Neuronal stem cell (in vitro differentiated cells): ENCODE data around the gene KRTAP12-4.
A peak's percentile ranks its signal among the peaks of the same experiment; 100 is the strongest.
"Not testable (repeated sequence)": the region's sequence is repeated elsewhere in the genome, so short reads cannot be mapped to it uniquely, and the experiment has no call there.

Source experiments
- DNase-seq: peaks from one replicate; pipeline ENCODE4 v3.0.0-alpha.2; 2013; ENCODE audit warnings: low spot score
- H2AFZ ChIP-seq: one replicate; pipeline ENCODE4 v1.6.1; 2013; ENCODE audit warnings: mild to moderate bottlenecking, low read length, inconsistent platforms
- H2AK5ac ChIP-seq: 2 replicates; pipeline ENCODE4 v1.6.1; 2013; ENCODE audit warnings: low read depth, mild to moderate bottlenecking, inconsistent platforms, low read length, moderate library complexity, mixed read lengths
- H2BK120ac ChIP-seq: 2 replicates; pipeline ENCODE4 v1.6.1; 2013; ENCODE audit warnings: low read depth, mild to moderate bottlenecking, inconsistent platforms, low read length, moderate library complexity, mixed read lengths
- H2BK12ac ChIP-seq: one replicate; pipeline ENCODE4 v1.6.1; 2013; ENCODE audit warnings: low read length, inconsistent platforms
- H2BK15ac ChIP-seq: 2 replicates; pipeline ENCODE4 v1.6.1; 2013; ENCODE audit warnings: mild to moderate bottlenecking, low read length, inconsistent platforms, mixed read lengths
- H2BK5ac ChIP-seq: one replicate; pipeline ENCODE4 v1.6.1; 2013; ENCODE audit warnings: inconsistent platforms, mild to moderate bottlenecking, low read length, moderate library complexity
- H3K14ac ChIP-seq: one replicate; pipeline ENCODE4 v1.6.1; 2013; ENCODE audit warnings: low read length, inconsistent platforms
- H3K18ac ChIP-seq: 2 replicates; pipeline ENCODE4 v1.6.1; 2013; ENCODE audit warnings: low read length, inconsistent platforms
- H3K23ac ChIP-seq: 2 replicates; pipeline ENCODE4 v1.6.1; 2013; ENCODE audit warnings: low read depth, mild to moderate bottlenecking, mixed read lengths, low read length, inconsistent platforms; ENCODE audit not compliant: poor library complexity
- H3K27ac ChIP-seq: replicated peaks from 3 replicates; pipeline ENCODE4 v1.5.1; 2013; ENCODE audit warnings: low read length, inconsistent platforms
- H3K27me3 ChIP-seq, 3 experiments: 2 replicates each; pipeline ENCODE4 v1.6.1; 2013; ENCODE audit warnings: low read length in 3 of 3, mild to moderate bottlenecking in 2 of 3, inconsistent platforms in 1 of 3, low read depth in 1 of 3, mixed read lengths in 1 of 3, moderate library complexity in 1 of 3; ENCODE audit not compliant: control insufficient read depth in 3 of 3, insufficient read depth in 3 of 3
- H3K36me3 ChIP-seq, 2 donors: replicated peaks in 1 of 2; 2 replicates each; pipeline ENCODE4 v1.6.1; 2013; ENCODE audit warnings: low read length in 2 of 2; ENCODE audit not compliant: control insufficient read depth in 2 of 2, insufficient read depth in 2 of 2
- H3K4ac ChIP-seq: 2 replicates; pipeline ENCODE4 v1.6.1; 2013; ENCODE audit warnings: inconsistent platforms, mild to moderate bottlenecking, low read length, moderate library complexity
- H3K4me1 ChIP-seq, 2 donors: 1 replicate in 1 of 2; 2 replicates in 1 of 2; pipeline ENCODE4 v1.6.1; 2013; ENCODE audit warnings: low read length in 2 of 2, low read depth in 1 of 2; ENCODE audit not compliant: control insufficient read depth in 2 of 2, insufficient read depth in 1 of 2
- H3K4me2 ChIP-seq: one replicate; pipeline ENCODE4 v1.6.1; 2013; ENCODE audit warnings: mild to moderate bottlenecking, low read length, inconsistent platforms; ENCODE audit not compliant: insufficient read depth, poor library complexity, severe bottlenecking
- H3K4me3 ChIP-seq, 2 donors: 2 replicates each; pipeline ENCODE4 v1.5.1; 2013; ENCODE audit warnings: low read length in 2 of 2, mild to moderate bottlenecking in 2 of 2, inconsistent platforms in 1 of 2, moderate library complexity in 1 of 2
- H3K79me1 ChIP-seq: one replicate; pipeline ENCODE4 v1.6.1; 2013; ENCODE audit warnings: low read depth, mild to moderate bottlenecking, inconsistent platforms, low read length, moderate library complexity
- H3K9ac ChIP-seq: one replicate; pipeline ENCODE4 v1.6.1; 2013; ENCODE audit warnings: mild to moderate bottlenecking, low read depth, low read length, inconsistent platforms; ENCODE audit not compliant: poor library complexity
- H3K9me3 ChIP-seq, 2 donors: replicated peaks in 1 of 2; 2 replicates each; pipeline versions ENCODE3 to v1.6.1; 2013; ENCODE audit warnings: low read length in 2 of 2, mild to moderate bottlenecking in 2 of 2, inconsistent platforms in 1 of 2, low read depth in 1 of 2, mixed read lengths in 1 of 2, moderate library complexity in 1 of 2; ENCODE audit not compliant: control insufficient read depth in 2 of 2, insufficient read depth in 1 of 2
- H4K8ac ChIP-seq: one replicate; pipeline ENCODE4 v1.6.1; 2013; ENCODE audit warnings: low read depth, mild to moderate bottlenecking, inconsistent platforms, low read length, moderate library complexity
- H4K91ac ChIP-seq: one replicate; pipeline ENCODE4 v1.6.1; 2013; ENCODE audit warnings: low read length, low read depth, mild to moderate bottlenecking, inconsistent platforms; ENCODE audit not compliant: poor library complexity
- WGBS, 2 donors: extraction: QIAGEN DNeasy Blood & Tissue Kit; methylation state at CpG; one replicate each; pipeline ENCODE4 v1.1.7; 2013; ENCODE audit warnings: missing lambda C conversion rate in 2 of 2, mixed read lengths in 1 of 2; ENCODE audit not compliant: insufficient read length in 2 of 2, insufficient replicate concordance in 1 of 2; ENCODE audit errors: extremely low coverage in 2 of 2; 5-methylcytosine and 5-hydroxymethylcytosine counted together

Gene KRTAP12-4

DNA sequence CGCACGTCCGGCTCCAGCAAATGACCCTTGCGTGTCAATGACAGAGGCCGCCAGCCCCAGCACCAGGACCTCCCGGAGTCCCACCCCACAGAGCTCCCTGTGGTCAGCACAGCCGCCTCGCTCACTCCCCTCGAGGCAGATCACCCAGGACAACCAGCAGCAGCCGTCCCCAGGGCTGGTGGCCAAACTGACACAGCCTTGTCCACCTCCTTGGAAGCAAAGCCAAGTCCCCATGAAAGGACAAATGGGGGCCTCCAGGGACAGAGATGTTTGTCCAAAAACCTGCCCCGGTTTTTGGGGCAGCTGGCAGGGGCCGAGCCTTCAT lies 15.2 kb downstream of the KRTAP12-4 start:
- no peak overlapping the region for H3K9ac ChIP-seq
- no peaks in the 10 kb centered on the region for H3K79me1 ChIP-seq
- no peak for DNase-seq
- H3K23ac ChIP-seq, result no peak overlapping the region
- no peak overlapping the region for H3K4me3 ChIP-seq
- H3K27ac ChIP-seq, result no peak overlapping the region
- H3K4me2 ChIP-seq, result no peak overlapping the region
- no peak overlapping the region for H2BK12ac ChIP-seq
- H2BK120ac ChIP-seq, result no peak overlapping the region
- peak overlapping the region; percentile 92 for H2AK5ac ChIP-seq
- H3K9me3 ChIP-seq, result peaks cover 4 to 6% of the 10 kb centered on the region in 2 donors
- H3K4ac ChIP-seq, result no peak overlapping the region
- peak overlapping the region; percentile 31 for H2BK5ac ChIP-seq
- no peaks in the 10 kb centered on the region for H3K36me3 ChIP-seq
- H3K14ac ChIP-seq, result no peak overlapping the region
- H4K91ac ChIP-seq, result no peak overlapping the region
- H3K4me1 ChIP-seq, result peaks cover 5 to 11% of the 10 kb centered on the region in 2 donors
- no peak overlapping the region for H2AFZ ChIP-seq
- no peaks in the 10 kb centered on the region for H3K27me3 ChIP-seq
- no peak overlapping the region for H4K8ac ChIP-seq
- peak overlapping the region; percentile 53 for H3K18ac ChIP-seq
- WGBS, 2 donors, result no CpG with 5 or more reads among the region's 12 CpGs
- peak overlapping the region; percentile 24 for H2BK15ac ChIP-seq

DNA sequence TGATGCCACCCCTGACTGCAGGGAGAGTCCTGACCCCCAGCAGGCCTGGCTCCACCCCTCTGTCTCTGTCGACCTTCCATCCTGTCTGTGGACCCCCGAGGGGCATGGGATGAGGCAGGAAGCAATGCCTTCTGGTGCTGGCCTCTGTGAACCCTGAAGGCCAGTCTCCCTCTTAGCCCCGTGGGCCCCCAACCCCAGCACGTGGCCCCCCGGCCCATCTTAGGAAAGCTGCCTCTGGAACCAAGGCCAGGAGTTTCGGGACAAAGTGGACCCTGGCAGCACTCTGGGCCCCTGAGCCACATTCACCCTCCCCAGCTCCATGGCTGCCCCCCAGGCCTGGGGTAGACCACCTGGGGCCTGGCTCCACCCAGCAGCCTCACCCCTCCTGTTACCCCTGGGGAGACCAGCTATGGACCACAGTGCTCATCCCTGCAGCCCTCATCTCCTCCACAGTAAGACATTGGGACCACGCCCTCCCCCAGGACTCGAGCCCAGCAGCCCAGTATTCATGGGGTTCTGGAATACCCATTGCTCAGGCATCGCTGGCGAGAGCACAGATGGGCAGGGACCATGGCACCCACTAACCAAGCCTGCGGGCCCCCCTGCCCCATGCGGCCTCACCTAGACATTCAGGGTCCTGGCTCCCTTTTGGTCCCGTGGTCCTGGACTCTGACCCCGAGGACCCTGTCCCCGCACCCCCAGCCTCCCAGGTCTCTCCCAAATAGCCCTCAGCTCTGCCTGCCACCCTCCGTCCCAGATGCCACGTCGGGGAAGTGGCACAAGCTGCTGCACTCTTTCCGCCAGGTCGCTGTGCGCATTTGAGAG lies 15.7 kb downstream of the KRTAP12-4 start:
- no CpG with 5 or more reads among the region's 21 CpGs for WGBS, 2 donors
- not testable (repeated sequence) for H3K27me3 ChIP-seq, H3K4me3 ChIP-seq, H3K4ac ChIP-seq, H3K9me3 ChIP-seq, H2BK15ac ChIP-seq, H2BK120ac ChIP-seq, H3K27ac ChIP-seq, H3K4me2 ChIP-seq, H3K23ac ChIP-seq, H2BK12ac ChIP-seq, DNase-seq, H3K9ac ChIP-seq, H2AFZ ChIP-seq, H3K79me1 ChIP-seq, H3K14ac ChIP-seq, H4K91ac ChIP-seq, H3K36me3 ChIP-seq, H4K8ac ChIP-seq
- H2AK5ac ChIP-seq, result peak overlapping the region; percentile 92
- H3K4me1 ChIP-seq, result peaks cover 5 to 11% of the 10 kb centered on the region in 2 donors
- peak overlapping the region; percentile 53 for H3K18ac ChIP-seq
- H2BK5ac ChIP-seq, result peak overlapping the region; percentile 31

GRCh38 chr21:44637851-44638348 lies 16.6 kb downstream of the KRTAP12-4 start:
- not testable (repeated sequence) for H4K91ac ChIP-seq, H2BK15ac ChIP-seq, H3K27ac ChIP-seq, H2AK5ac ChIP-seq, H3K4ac ChIP-seq, H3K23ac ChIP-seq, H4K8ac ChIP-seq, H2BK120ac ChIP-seq, H3K27me3 ChIP-seq, H3K18ac ChIP-seq, H3K79me1 ChIP-seq, H3K4me3 ChIP-seq, H3K14ac ChIP-seq, H2BK5ac ChIP-seq, H3K9me3 ChIP-seq, H3K4me2 ChIP-seq, DNase-seq, H3K36me3 ChIP-seq
- WGBS, 2 donors, result no CpG with 5 or more reads among the region's 12 CpGs
- Histone ChIP-seq H3K9ac (peak overlapping the region; percentile 63), H2AFZ (peak overlapping the region; percentile 90), H2BK12ac (peak overlapping the region; percentile 67), H3K4me1 (peaks cover 5 to 11% of the 10 kb centered on the region in 2 donors)

DNA sequence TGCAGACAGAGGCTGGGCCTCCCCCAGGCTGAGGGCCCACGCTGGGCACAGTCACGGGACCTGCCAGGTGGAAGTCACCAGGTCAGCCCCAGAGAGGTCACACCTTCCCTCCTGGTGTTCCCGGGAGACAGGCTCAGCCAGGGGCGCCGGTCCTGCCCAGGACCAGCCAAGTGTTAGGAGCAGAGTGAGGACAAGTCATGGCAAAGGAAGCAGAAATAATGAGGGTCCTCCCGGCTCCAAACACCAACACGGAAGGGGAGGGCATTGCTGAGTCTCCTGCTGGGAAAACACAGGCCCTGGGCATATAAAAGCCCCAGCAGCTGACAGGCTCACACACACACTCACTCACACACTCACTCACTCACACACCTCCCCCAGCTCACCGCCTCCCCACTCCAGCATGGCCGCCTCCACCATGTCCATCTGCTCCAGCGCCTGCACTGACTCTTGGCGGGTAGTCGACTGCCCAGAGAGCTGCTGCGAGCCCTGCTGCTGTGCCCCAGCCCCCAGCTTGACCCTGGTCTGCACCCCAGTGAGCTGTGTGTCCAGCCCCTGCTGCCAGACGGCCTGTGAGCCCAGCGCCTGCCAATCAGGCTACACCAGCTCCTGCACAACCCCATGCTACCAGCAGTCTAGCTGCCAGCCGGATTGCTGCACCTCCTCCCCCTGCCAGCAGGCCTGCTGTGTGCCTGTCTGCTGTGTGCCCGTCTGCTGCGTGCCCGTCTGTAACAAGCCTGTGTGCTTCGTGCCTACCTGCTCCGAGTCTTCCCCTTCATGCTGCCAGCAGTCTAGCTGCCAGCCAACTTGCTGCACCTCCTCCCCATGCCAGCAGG lies 17.2 kb downstream of the KRTAP12-4 start, which contains the start of gene KRTAP10-10:
KRTAP10-10 (plus strand) TSS at position 339 of the 833 bp plus-strand sequence; CDS start at position 401, 62 bp downstream.
- WGBS, 2 donors, result no CpG with 5 or more reads among the region's 21 CpGs
- H3K36me3 ChIP-seq, result no peaks in the 10 kb centered on the region
- no peak for DNase-seq
- no peak within 1 kb of the TSS for H4K91ac ChIP-seq
- H3K4me2 ChIP-seq, result no peak within 1 kb of the TSS
- no peaks in the 10 kb centered on the region for H3K27me3 ChIP-seq
- no peak within 1 kb of the TSS for H2BK120ac ChIP-seq
- peak within 1 kb of the TSS; percentile 44 for H3K18ac ChIP-seq
- no peaks in the 10 kb centered on the region for H3K79me1 ChIP-seq
- H2BK12ac ChIP-seq, result peak within 1 kb of the TSS; percentile 99
- H3K23ac ChIP-seq, result peak within 1 kb of the TSS; percentile 29
- H4K8ac ChIP-seq, result no peak within 1 kb of the TSS
- peak within 1 kb of the TSS; percentile 63 for H3K9ac ChIP-seq
- H3K4me1 ChIP-seq, result peaks cover 5 to 11% of the 10 kb centered on the region in 2 donors
- no peak within 1 kb of the TSS for H2BK5ac ChIP-seq
- H3K9me3 ChIP-seq, result peaks cover 2 to 3% of the 10 kb centered on the region in 2 donors
- H3K4ac ChIP-seq, result no peak within 1 kb of the TSS
- H2AK5ac ChIP-seq, result peak within 1 kb of the TSS; percentile 59
- H2AFZ ChIP-seq, result peak within 1 kb of the TSS; percentile 90
- peak within 1 kb of the TSS; percentile 96 for H2BK15ac ChIP-seq
- H3K14ac ChIP-seq, result no peak within 1 kb of the TSS
- H3K4me3 ChIP-seq, result no peak within 1 kb of the TSS
- H3K27ac ChIP-seq, result no peak within 1 kb of the TSS
